ENCODE measurements around the gene HBD. TPM values are rescaled to one million over a fixed set of nuclear protein-coding genes. Genes with fewer than 3 reads are reported as not detected.

Gene HBD
- total and polyA plus RNA-seq, 2 donors (not counting 3 experiments of a cell fraction or from before 2014, with no cell fraction given) = not detected

DNA sequence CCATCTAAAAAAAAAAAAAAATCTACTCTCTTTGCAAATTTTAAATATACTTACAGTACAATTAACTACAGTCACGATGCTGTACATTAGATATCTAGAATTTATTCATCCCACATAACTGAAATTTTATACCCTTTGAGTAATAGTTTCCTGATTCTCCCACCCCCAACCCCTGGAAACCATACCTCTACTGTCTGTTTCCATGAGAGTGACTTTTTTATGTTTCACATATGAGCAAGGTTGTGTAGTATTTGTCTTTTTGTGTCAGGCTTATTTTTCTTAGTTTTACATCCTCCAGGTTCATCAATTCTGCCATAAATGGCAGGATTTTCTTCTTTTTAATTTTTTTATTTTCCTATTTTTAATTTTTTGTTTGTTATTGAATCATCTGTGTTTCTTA lies 10.6 kb downstream of the HBD start:
- FAIRE-seq (no peak), DNase-seq (ENCODE audit: low read depth, low spot score) (no peak)
- Histone ChIP-seq H3K4me1 (ENCODE audit: control insufficient read depth, extremely low read depth, insufficient read depth, low read length) (no peaks in the 10 kb centered on the region), H3K79me2 (ENCODE audit: control insufficient read depth, insufficient read depth, low read length) (no peaks in the 10 kb centered on the region), H3K9me3 (replicated peaks; ENCODE audit: control insufficient read depth, insufficient read depth, low read length) (no peaks in the 10 kb centered on the region), H3K9ac (replicated peaks; ENCODE audit: extremely low read depth, insufficient read depth, low read length) (no peak overlapping the region), H3K27me3 (ENCODE audit: control insufficient read depth in 2 of 2, insufficient read depth in 2 of 2, low read length in 2 of 2) (no peaks in the 10 kb centered on the region), H4K20me1 (replicated peaks; ENCODE audit: control insufficient read depth, extremely low read depth, insufficient read depth, low read length) (no peaks in the 10 kb centered on the region), H2AFZ (ENCODE audit: low read depth, low read length) (no peak overlapping the region), H3K4me2 (ENCODE audit: insufficient read depth, low read length) (no peak overlapping the region), H3K9me1 (replicated peaks; ENCODE audit: control insufficient read depth, extremely low read depth, insufficient read depth, low read length) (no peaks in the 10 kb centered on the region), H3K4me3 (replicated peaks in 1 of 3; ENCODE audit: insufficient read depth in 1 of 3, low read depth in 1 of 3, low read length in 3 of 3) (no peak overlapping the region), H3K27ac (ENCODE audit: insufficient read depth, low read depth, low read length) (no peak overlapping the region), H3K36me3 (ENCODE audit: control insufficient read depth in 2 of 2, extremely low read depth in 1 of 2, insufficient read depth in 2 of 2, low read length in 2 of 2) (no peaks in the 10 kb centered on the region)
- intact Hi-C loops (cut with micrococcal nuclease) = no loop called here
- no TSS peak for BruUV-seq (replicated peaks)
- TF ChIP-seq POLR2AphosphoS5 (IDR thresholded peaks at IDR 0.05; ENCODE audit: insufficient read depth, low read depth, low read length) (no peak), POLR2A (IDR thresholded peaks at IDR 0.05; ENCODE audit: low read depth, low read length) (no peak), MYC (IDR thresholded peaks at IDR 0.05; ENCODE audit: low read depth, low read length) (no peak), JUN (IDR thresholded peaks at IDR 0.05; ENCODE audit: borderline replicate concordance, insufficient read depth, insufficient read length, low read depth) (no peak), FOS (IDR thresholded peaks at IDR 0.05; ENCODE audit: borderline replicate concordance, insufficient read depth, low read length) (no peak), GATA2 (IDR thresholded peaks at IDR 0.05; ENCODE audit: insufficient read depth, insufficient read length, low read depth, low read length) (no peak), EZH2 (IDR thresholded peaks at IDR 0.05; ENCODE audit: borderline replicate concordance, low read depth, low read length, severe bottlenecking) (no peak)
- TF ChIP-seq, protein P1, sequence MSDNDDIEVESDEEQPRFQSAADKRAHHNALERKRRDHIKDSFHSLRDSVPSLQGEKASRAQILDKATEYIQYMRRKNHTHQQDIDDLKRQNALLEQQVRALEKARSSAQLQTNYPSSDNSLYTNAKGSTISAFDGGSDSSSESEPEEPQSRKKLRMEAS (IDR thresholded peaks at IDR 0.05; ENCODE audit: insufficient read depth, insufficient read length) = no peak
- TF ChIP-seq, protein P2, sequence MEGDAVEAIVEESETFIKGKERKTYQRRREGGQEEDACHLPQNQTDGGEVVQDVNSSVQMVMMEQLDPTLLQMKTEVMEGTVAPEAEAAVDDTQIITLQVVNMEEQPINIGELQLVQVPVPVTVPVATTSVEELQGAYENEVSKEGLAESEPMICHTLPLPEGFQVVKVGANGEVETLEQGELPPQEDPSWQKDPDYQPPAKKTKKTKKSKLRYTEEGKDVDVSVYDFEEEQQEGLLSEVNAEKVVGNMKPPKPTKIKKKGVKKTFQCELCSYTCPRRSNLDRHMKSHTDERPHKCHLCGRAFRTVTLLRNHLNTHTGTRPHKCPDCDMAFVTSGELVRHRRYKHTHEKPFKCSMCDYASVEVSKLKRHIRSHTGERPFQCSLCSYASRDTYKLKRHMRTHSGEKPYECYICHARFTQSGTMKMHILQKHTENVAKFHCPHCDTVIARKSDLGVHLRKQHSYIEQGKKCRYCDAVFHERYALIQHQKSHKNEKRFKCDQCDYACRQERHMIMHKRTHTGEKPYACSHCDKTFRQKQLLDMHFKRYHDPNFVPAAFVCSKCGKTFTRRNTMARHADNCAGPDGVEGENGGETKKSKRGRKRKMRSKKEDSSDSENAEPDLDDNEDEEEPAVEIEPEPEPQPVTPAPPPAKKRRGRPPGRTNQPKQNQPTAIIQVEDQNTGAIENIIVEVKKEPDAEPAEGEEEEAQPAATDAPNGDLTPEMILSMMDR (IDR thresholded peaks at IDR 0.05; ENCODE audit: extremely low read depth in 1 of 2, insufficient read depth in 1 of 2, low read depth in 1 of 2, low read length in 2 of 2) = no peak
- POLR2A ChIA-PET = no interaction called here
- dilution Hi-C loops (cut with MboI; ENCODE audit: extremely low pct_ligation_motif_present, low sequenced_read_pairs) = no loop called here
- CTCF ChIA-PET = no interaction called here

All from endothelial cell of umbilical vein (primary cell).